ENCODE measurements around the gene STK36. TPM values are rescaled to one million over a fixed set of nuclear protein-coding genes. Genes with fewer than 3 reads are reported as not detected.

Gene STK36
- total RNA-seq, 2 experiments from 2014 or later: 9.7 to 21.1 TPM

- no TSS peak for BruUV-seq (replicated peaks)
- H3K27ac ChIP-seq (ENCODE audit: low read depth, low read length, poor library complexity, severe bottlenecking): no peak overlapping the region
- intact Hi-C loops (cut with micrococcal nuclease; ENCODE audit: unreplicated experiment): no loop called here
- TF ChIP-seq EZH2phosphoT487 (IDR thresholded peaks at IDR 0.05; ENCODE audit: borderline replicate concordance, low read depth, low read length): no peak
- TF ChIP-seq, protein P1, sequence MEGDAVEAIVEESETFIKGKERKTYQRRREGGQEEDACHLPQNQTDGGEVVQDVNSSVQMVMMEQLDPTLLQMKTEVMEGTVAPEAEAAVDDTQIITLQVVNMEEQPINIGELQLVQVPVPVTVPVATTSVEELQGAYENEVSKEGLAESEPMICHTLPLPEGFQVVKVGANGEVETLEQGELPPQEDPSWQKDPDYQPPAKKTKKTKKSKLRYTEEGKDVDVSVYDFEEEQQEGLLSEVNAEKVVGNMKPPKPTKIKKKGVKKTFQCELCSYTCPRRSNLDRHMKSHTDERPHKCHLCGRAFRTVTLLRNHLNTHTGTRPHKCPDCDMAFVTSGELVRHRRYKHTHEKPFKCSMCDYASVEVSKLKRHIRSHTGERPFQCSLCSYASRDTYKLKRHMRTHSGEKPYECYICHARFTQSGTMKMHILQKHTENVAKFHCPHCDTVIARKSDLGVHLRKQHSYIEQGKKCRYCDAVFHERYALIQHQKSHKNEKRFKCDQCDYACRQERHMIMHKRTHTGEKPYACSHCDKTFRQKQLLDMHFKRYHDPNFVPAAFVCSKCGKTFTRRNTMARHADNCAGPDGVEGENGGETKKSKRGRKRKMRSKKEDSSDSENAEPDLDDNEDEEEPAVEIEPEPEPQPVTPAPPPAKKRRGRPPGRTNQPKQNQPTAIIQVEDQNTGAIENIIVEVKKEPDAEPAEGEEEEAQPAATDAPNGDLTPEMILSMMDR (conservative IDR thresholded peaks at IDR 0.05; ENCODE audit: low read length): no peak
- ChIA-PET POLR2A (interaction anchor here (0.6 to 1.4 kb wide), 3 partner anchors 10 to 60 kb away, joined by 3 to 4 read pairs (median 3); partner anchors contain the start of genes RNF25 and STK36), CTCF (ENCODE audit: unreplicated experiment) (interaction anchor here (0.5 kb wide), 1 partner anchor 24 kb away, joined by 3 read pairs; no protein-coding TSS in a partner anchor)
- H3K4me3 ChIP-seq (ENCODE audit: low read depth, low read length, poor library complexity, severe bottlenecking): no peak overlapping the region
- H3K79me2 ChIP-seq (ENCODE audit: insufficient read depth, low read depth, low read length): peaks cover 19% of the 10 kb centered on the region; the same call in 1 of the 2 replicates
- H3K9me3 ChIP-seq (ENCODE audit: low read length): 0 out of 2 replicates have a peak, but pooled peaks cover 6% of the 10 kb centered on the region
- H3K4me1 ChIP-seq (ENCODE audit: insufficient read depth, low read length, poor library complexity, severe bottlenecking): no peaks in the 10 kb centered on the region
- H3K9me2 ChIP-seq (ENCODE audit: insufficient read depth, low read length): no peaks in the 10 kb centered on the region
- DNase-seq (ENCODE audit: low spot score): no peak
- H3K4me2 ChIP-seq (ENCODE audit: low read length): no peak overlapping the region
- H3K36me3 ChIP-seq (ENCODE audit: insufficient read depth, low read length): peaks cover 70% of the 10 kb centered on the region
- no peaks in the 10 kb centered on the region for H4K20me1 ChIP-seq (ENCODE audit: insufficient read depth, low read length)
- H2AFZ ChIP-seq (ENCODE audit: low read length): no peak overlapping the region
Observed at GRCh38 chr2:218732052-218732760, 60.3 kb downstream of the STK36 start.

GRCh38 chr2:218732761-218733158 is 60.9 kb downstream of the STK36 start:
- no peak overlapping the region for H2AFZ ChIP-seq (ENCODE audit: low read length)
- intact Hi-C loops (cut with micrococcal nuclease; ENCODE audit: unreplicated experiment): no loop called here
- no TSS peak for BruUV-seq (replicated peaks)
- TF ChIP-seq EZH2phosphoT487 (IDR thresholded peaks at IDR 0.05; ENCODE audit: borderline replicate concordance, low read depth, low read length): no peak
- TF ChIP-seq, protein P1 (conservative IDR thresholded peaks at IDR 0.05; ENCODE audit: low read length): no peak
- no peak overlapping the region for H3K27ac ChIP-seq (ENCODE audit: low read depth, low read length, poor library complexity, severe bottlenecking)
- no peaks in the 10 kb centered on the region for H4K20me1 ChIP-seq (ENCODE audit: insufficient read depth, low read length)
- H3K4me2 ChIP-seq (ENCODE audit: low read length): no peak overlapping the region
- POLR2A ChIA-PET: interaction anchor here (0.6 kb wide), 2 partner anchors 21 to 527 kb away, joined by 3 read pairs; no protein-coding TSS in a partner anchor
- no peaks in the 10 kb centered on the region for H3K4me1 ChIP-seq (ENCODE audit: insufficient read depth, low read length, poor library complexity, severe bottlenecking)
- CTCF ChIA-PET (ENCODE audit: unreplicated experiment): no interaction called here
- H3K79me2 ChIP-seq (ENCODE audit: insufficient read depth, low read depth, low read length): peaks cover 14% of the 10 kb centered on the region; the same call in 1 of the 2 replicates
- DNase-seq (ENCODE audit: low spot score): no peak
- H3K9me3 ChIP-seq (ENCODE audit: low read length): 0 out of 2 replicates have a peak, but pooled peaks cover 1% of the 10 kb centered on the region
- H3K36me3 ChIP-seq (ENCODE audit: insufficient read depth, low read length): peaks cover 70% of the 10 kb centered on the region
- H3K9me2 ChIP-seq (ENCODE audit: insufficient read depth, low read length): no peaks in the 10 kb centered on the region
- H3K4me3 ChIP-seq (ENCODE audit: low read depth, low read length, poor library complexity, severe bottlenecking): no peak overlapping the region
